ENCODE results near the gene GAK.

DNA sequence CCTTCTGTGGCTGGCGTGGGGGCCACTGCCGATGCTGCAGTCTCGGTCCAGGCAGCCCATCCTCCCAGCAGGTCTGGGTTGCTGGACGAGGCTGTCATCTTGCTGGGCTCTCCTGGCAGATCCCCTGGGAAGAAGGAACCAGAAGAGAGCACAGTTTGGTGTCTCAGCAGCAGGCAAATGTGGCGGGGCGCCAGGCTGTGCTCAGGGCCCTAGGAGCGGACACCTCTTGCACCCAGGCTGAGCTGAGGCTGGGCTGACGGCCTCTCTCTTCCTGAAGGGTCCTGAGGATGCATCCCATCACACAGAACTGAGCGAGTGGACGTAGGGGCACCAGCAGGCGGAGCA is 67.0 kb downstream of the GAK start:
- TF ChIP-seq, protein P1, sequence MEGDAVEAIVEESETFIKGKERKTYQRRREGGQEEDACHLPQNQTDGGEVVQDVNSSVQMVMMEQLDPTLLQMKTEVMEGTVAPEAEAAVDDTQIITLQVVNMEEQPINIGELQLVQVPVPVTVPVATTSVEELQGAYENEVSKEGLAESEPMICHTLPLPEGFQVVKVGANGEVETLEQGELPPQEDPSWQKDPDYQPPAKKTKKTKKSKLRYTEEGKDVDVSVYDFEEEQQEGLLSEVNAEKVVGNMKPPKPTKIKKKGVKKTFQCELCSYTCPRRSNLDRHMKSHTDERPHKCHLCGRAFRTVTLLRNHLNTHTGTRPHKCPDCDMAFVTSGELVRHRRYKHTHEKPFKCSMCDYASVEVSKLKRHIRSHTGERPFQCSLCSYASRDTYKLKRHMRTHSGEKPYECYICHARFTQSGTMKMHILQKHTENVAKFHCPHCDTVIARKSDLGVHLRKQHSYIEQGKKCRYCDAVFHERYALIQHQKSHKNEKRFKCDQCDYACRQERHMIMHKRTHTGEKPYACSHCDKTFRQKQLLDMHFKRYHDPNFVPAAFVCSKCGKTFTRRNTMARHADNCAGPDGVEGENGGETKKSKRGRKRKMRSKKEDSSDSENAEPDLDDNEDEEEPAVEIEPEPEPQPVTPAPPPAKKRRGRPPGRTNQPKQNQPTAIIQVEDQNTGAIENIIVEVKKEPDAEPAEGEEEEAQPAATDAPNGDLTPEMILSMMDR (IDR thresholded peaks at IDR 0.05) = no peak
- TF ChIP-seq POLR2A (IDR thresholded peaks at IDR 0.05) = no peak

All from right lobe of liver (tissue), 4 donors.